Osteocyte (in vitro differentiated cells): ENCODE measurements around the gene FAAP24. TPM values are rescaled to one million over a fixed set of nuclear protein-coding genes. Genes with fewer than 3 reads are reported as not detected.
"Not testable (repeated sequence)": the region's sequence is repeated elsewhere in the genome, so short reads cannot be mapped to it uniquely, and the experiment has no call there.

ENCODE experiments used
- DNase-seq: peaks from one replicate; pipeline ENCODE4 v3.0.0; 2021; ENCODE audit warnings: mixed read lengths; ENCODE audit not compliant: unreplicated experiment; ENCODE audit errors: extremely low spot score
- H3K27ac Mint-ChIP-seq: one replicate; pipeline ENCODE4 v1.8.0; 2021; ENCODE audit warnings: mild to moderate bottlenecking, mixed read lengths; ENCODE audit not compliant: unreplicated experiment
- H3K27me3 Mint-ChIP-seq: one replicate; pipeline ENCODE4 v1.8.0; 2021; ENCODE audit warnings: mixed read lengths; ENCODE audit not compliant: unreplicated experiment
- H3K36me3 Mint-ChIP-seq: one replicate; pipeline ENCODE4 v1.8.0; 2021; ENCODE audit warnings: mixed read lengths; ENCODE audit not compliant: unreplicated experiment
- H3K4me1 Mint-ChIP-seq: one replicate; pipeline ENCODE4 v1.8.0; 2021; ENCODE audit warnings: mixed read lengths; ENCODE audit not compliant: unreplicated experiment
- H3K4me3 Mint-ChIP-seq: one replicate; pipeline ENCODE4 v1.8.0; 2021; ENCODE audit warnings: mild to moderate bottlenecking, moderate library complexity, mixed read lengths; ENCODE audit not compliant: unreplicated experiment
- H3K9me3 Mint-ChIP-seq: one replicate; pipeline ENCODE4 v1.8.0; 2021; ENCODE audit warnings: mixed read lengths; ENCODE audit not compliant: unreplicated experiment
- CTCF ChIP-seq: fragments of 200-600 bp; sonication (generic); IDR thresholded peaks from 2 replicates; pipeline ENCODE4 v1.5.0; 2021; ENCODE audit warnings: antibody characterized with exemption, mild to moderate bottlenecking, moderate library complexity
- total RNA-seq: library from RNA; stranded (reverse); gene quantifications from 2 replicates; pipeline ENCODE4 v1.2.1, GENCODE V29; 2021

Gene FAAP24
- total RNA-seq, 1 donor from 2014 or later, result 5.5 TPM

- no peaks in the 10 kb centered on the region for H3K27me3 Mint-ChIP-seq
These were observed 36.4 kb upstream of the FAAP24 start for GRCh38 chr19:32935629-32936028.

GRCh38 chr19:32936065-32936464 lies 36.0 kb upstream of the FAAP24 start:
- H3K4me3 Mint-ChIP-seq, result no peak overlapping the region

More at GRCh38 chr19:32935629-32936028, 36.4 kb upstream of the FAAP24 start:
- no peak for DNase-seq
- H3K4me1 Mint-ChIP-seq, result no peaks in the 10 kb centered on the region
- no peaks in the 10 kb centered on the region for H3K9me3 Mint-ChIP-seq
- H3K36me3 Mint-ChIP-seq, result peaks cover 36% of the 10 kb centered on the region
- no peak for TF ChIP-seq CTCF
- no peak overlapping the region for H3K4me3 Mint-ChIP-seq
- no peak overlapping the region for H3K27ac Mint-ChIP-seq

GRCh38 chr19:32941273-32941672 lies 30.8 kb upstream of the FAAP24 start:
- H3K4me3 Mint-ChIP-seq, H3K9me3 Mint-ChIP-seq, H3K27me3 Mint-ChIP-seq, H3K4me1 Mint-ChIP-seq, DNase-seq, H3K27ac Mint-ChIP-seq: not testable (repeated sequence)
- peaks cover 38% of the 10 kb centered on the region for H3K36me3 Mint-ChIP-seq

More at GRCh38 chr19:32936065-32936464, 36.0 kb upstream of the FAAP24 start:
- no peak for TF ChIP-seq CTCF
- Mint-ChIP-seq H3K4me1 (no peaks in the 10 kb centered on the region), H3K27ac (no peak overlapping the region), H3K9me3 (no peaks in the 10 kb centered on the region), H3K36me3 (peaks cover 32% of the 10 kb centered on the region), H3K27me3 (no peaks in the 10 kb centered on the region)
- DNase-seq, result no peak

- H3K27ac Mint-ChIP-seq, result no peak overlapping the region
- no peak for DNase-seq
- H3K9me3 Mint-ChIP-seq, result no peaks in the 10 kb centered on the region
- H3K4me1 Mint-ChIP-seq, result no peaks in the 10 kb centered on the region
- TF ChIP-seq CTCF, result no peak
- H3K36me3 Mint-ChIP-seq, result peaks cover 56% of the 10 kb centered on the region
- no peak overlapping the region for H3K4me3 Mint-ChIP-seq
- H3K27me3 Mint-ChIP-seq, result no peaks in the 10 kb centered on the region
These were observed 26.8 kb upstream of the FAAP24 start for GRCh38 chr19:32945260-32945659.

GRCh38 chr19:32966750-32967149 lies 5.3 kb upstream of the FAAP24 start:
- H3K4me3 Mint-ChIP-seq, result no peak overlapping the region
- no peak overlapping the region for H3K27ac Mint-ChIP-seq
- no peaks in the 10 kb centered on the region for H3K9me3 Mint-ChIP-seq
- no peaks in the 10 kb centered on the region for H3K27me3 Mint-ChIP-seq
- TF ChIP-seq CTCF, result no peak
- H3K4me1 Mint-ChIP-seq, result peaks cover 6% of the 10 kb centered on the region
- peaks cover 17% of the 10 kb centered on the region for H3K36me3 Mint-ChIP-seq
- no peak for DNase-seq

- Mint-ChIP-seq H3K9me3 (no peaks in the 10 kb centered on the region), H3K4me1 (peaks cover 10% of the 10 kb centered on the region), H3K36me3 (peaks cover under 1% of the 10 kb centered on the region), H3K27ac (no peak overlapping the region), H3K27me3 (no peaks in the 10 kb centered on the region), H3K4me3 (peak overlapping the region; percentile 11)
- no peak for TF ChIP-seq CTCF
- DNase-seq, result no peak
These were observed 2.5 kb upstream of the FAAP24 start for GRCh38 chr19:32969549-32969948.
